ENCODE results near the gene LRIG3.

LRIG3 gene

DNA sequence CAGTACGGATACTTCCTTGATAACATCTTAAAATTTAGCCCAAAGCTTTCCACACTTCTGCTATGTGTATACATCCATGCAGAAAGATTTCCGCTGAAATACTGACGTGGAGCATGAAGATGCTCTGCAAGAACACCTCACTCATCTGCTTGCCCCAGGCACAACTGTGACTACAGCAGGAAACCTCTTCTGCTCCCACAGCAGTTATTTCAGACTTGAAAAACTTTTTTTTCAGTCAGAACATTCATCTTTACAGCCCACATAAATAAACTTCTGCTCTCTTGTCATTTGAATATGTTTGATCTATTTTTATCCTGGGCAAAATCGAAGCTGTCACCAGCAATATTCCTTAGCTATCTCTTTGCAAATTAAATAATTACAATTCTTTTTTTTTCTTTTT, 6.8 kb upstream of the LRIG3 start:
- Histone ChIP-seq H3K36me3 (ENCODE audit: control insufficient read depth, insufficient read depth, low read length) (no peaks in the 10 kb centered on the region), H3K4me3 (replicated peaks; ENCODE audit: low read depth, low read length) (no peak overlapping the region), H3K27me3 (replicated peaks; ENCODE audit: control insufficient read depth, insufficient read depth, low read length) (no peaks in the 10 kb centered on the region)
- no peak for TF ChIP-seq CTCF (IDR thresholded peaks at IDR 0.05; ENCODE audit: insufficient read depth, low read length, poor library complexity, severe bottlenecking)
- no peak for DNase-seq (ENCODE audit: extremely low read depth, insufficient read length)

DNA sequence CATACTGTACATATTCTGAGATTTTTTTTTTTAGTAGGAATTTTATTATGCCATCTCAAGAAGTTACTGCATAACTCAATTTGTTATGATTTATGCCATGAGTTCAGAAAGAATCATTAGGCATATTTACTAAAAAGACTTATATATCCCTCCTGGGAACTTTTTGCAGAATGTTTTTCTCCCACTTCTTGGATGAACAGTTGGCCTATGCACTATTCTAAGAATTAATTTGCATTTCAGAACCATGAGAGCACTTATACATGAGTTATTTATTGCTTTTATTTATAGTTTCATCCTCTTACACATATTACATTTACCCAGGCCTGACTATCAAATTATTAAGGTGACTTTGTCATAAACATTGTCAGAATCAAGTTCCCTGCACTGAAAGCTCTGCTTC, 6.3 kb upstream of the LRIG3 start:
- Histone ChIP-seq H3K4me3 (replicated peaks; ENCODE audit: low read depth, low read length) (no peak overlapping the region), H3K27me3 (replicated peaks; ENCODE audit: control insufficient read depth, insufficient read depth, low read length) (no peaks in the 10 kb centered on the region), H3K36me3 (ENCODE audit: control insufficient read depth, insufficient read depth, low read length) (no peaks in the 10 kb centered on the region)
- TF ChIP-seq CTCF (IDR thresholded peaks at IDR 0.05; ENCODE audit: insufficient read depth, low read length, poor library complexity, severe bottlenecking), result no peak
- no peak for DNase-seq (ENCODE audit: extremely low read depth, insufficient read length)

GRCh38 chr12:58925751-58926150, 5.4 kb upstream of the LRIG3 start:
- H3K4me3 ChIP-seq (replicated peaks; ENCODE audit: low read depth, low read length), result no peak overlapping the region
- no peak for DNase-seq (ENCODE audit: extremely low read depth, insufficient read length)
- no peak for TF ChIP-seq CTCF (IDR thresholded peaks at IDR 0.05; ENCODE audit: insufficient read depth, low read length, poor library complexity, severe bottlenecking)
- H3K27me3 ChIP-seq (replicated peaks; ENCODE audit: control insufficient read depth, insufficient read depth, low read length), result no peaks in the 10 kb centered on the region
- H3K36me3 ChIP-seq (ENCODE audit: control insufficient read depth, insufficient read depth, low read length), result no peaks in the 10 kb centered on the region

- TF ChIP-seq CTCF (IDR thresholded peaks at IDR 0.05; ENCODE audit: insufficient read depth, low read length, poor library complexity, severe bottlenecking), result no peak
- Histone ChIP-seq H3K4me3 (replicated peaks; ENCODE audit: low read depth, low read length) (no peak overlapping the region), H3K36me3 (ENCODE audit: control insufficient read depth, insufficient read depth, low read length) (no peaks in the 10 kb centered on the region), H3K27me3 (replicated peaks; ENCODE audit: control insufficient read depth, insufficient read depth, low read length) (no peaks in the 10 kb centered on the region)
- DNase-seq (ENCODE audit: extremely low read depth, insufficient read length), result no peak
Measured at GRCh38 chr12:58925111-58925611, 4.9 kb upstream of the LRIG3 start.

GRCh38 chr12:58924652-58925051, 4.3 kb upstream of the LRIG3 start:
- no peaks in the 10 kb centered on the region for H3K36me3 ChIP-seq (ENCODE audit: control insufficient read depth, insufficient read depth, low read length)
- DNase-seq (ENCODE audit: extremely low read depth, insufficient read length), result no peak
- no peaks in the 10 kb centered on the region for H3K27me3 ChIP-seq (replicated peaks; ENCODE audit: control insufficient read depth, insufficient read depth, low read length)
- no peak overlapping the region for H3K4me3 ChIP-seq (replicated peaks; ENCODE audit: low read depth, low read length)
- no peak for TF ChIP-seq CTCF (IDR thresholded peaks at IDR 0.05; ENCODE audit: insufficient read depth, low read length, poor library complexity, severe bottlenecking)

- Histone ChIP-seq H3K4me3 (replicated peaks; ENCODE audit: low read depth, low read length) (no peak overlapping the region), H3K36me3 (ENCODE audit: control insufficient read depth, insufficient read depth, low read length) (no peaks in the 10 kb centered on the region), H3K27me3 (replicated peaks; ENCODE audit: control insufficient read depth, insufficient read depth, low read length) (no peaks in the 10 kb centered on the region)
- TF ChIP-seq CTCF (IDR thresholded peaks at IDR 0.05; ENCODE audit: insufficient read depth, low read length, poor library complexity, severe bottlenecking), result no peak
- no peak for DNase-seq (ENCODE audit: extremely low read depth, insufficient read length)
Measured at GRCh38 chr12:58923781-58924180, 3.5 kb upstream of the LRIG3 start.

Measured in GM06990 (cell line).